ENCODE data around the gene SPON1. TPM values are rescaled to one million over a fixed set of nuclear protein-coding genes. Genes with fewer than 3 reads are reported as not detected.
A peak's percentile ranks its signal among the peaks of the same experiment; 100 is the strongest.

Gene SPON1
- total RNA-seq, 1 donor = 10.0 TPM

DNA sequence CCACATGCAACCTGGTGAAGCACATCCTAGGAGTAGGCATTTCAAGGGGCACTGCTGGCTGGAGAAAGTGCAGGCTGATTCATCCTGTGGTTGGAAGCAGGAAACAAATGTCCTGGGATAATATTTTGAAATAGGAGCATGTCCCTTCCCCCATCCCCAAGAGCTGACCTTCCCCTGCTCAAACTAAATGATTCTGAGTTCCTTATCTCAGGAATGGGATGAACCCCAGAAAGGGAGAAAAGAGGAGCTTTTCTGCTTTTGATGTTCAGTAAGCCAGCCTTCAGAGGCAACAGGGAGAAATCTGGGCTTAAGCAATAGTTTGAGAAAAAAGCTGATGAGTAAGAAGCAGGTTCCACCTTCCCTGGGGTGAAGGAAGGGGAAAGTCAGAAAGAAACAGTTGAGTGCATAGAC lies 19.5 kb upstream of the SPON1 start:
- no peak for DNase-seq (ENCODE audit: low read depth in 2 of 3, low spot score in 2 of 3)

DNA sequence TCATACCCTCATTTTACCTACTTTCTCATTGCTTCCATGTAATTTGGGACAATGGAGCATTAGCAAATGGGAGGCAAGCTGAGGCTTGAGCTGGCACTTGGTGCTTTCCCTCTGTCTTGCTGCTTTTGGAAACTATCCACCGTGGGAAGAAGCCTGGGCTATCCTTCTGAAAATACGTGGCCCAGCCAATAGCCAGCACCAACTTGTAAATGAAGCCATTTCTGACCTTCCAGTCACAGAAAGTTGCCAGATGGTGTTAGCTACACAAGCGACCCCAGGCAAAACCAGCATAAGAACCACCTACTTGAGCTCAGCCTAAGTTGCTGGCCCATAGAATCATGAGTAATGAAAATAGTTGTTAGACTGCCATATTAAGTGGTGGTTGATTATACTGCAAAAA lies 18.5 kb upstream of the SPON1 start:
- DNase-seq (ENCODE audit: low read depth in 2 of 3, low spot score in 2 of 3) = no peak

DNA sequence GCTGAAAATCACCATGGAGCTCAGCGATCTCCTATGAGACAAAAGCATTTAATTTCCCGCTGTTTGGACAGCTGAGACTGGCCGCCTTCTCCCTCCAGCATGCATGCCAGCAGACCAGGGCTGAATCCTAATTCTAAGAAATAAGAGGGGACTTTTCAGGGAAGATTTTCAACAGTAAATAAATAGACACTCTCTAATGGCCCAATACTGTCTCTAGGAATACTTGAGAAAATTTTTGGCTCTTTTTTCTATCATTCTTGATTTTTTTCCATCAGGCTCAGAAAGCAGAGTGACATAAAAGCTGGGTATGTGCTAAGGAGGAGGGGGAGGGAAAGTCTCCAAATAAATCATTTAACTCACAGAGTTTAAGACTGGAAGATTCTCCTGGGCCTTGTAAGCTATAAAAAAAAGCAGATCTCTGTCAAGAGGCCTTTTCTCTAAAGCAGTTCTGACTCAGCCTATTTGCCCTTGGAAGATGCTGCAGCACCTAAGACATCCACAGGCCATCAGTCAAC lies 17.6 kb upstream of the SPON1 start:
- DNase-seq (ENCODE audit: low read depth in 2 of 3, low spot score in 2 of 3) = no peak

DNA sequence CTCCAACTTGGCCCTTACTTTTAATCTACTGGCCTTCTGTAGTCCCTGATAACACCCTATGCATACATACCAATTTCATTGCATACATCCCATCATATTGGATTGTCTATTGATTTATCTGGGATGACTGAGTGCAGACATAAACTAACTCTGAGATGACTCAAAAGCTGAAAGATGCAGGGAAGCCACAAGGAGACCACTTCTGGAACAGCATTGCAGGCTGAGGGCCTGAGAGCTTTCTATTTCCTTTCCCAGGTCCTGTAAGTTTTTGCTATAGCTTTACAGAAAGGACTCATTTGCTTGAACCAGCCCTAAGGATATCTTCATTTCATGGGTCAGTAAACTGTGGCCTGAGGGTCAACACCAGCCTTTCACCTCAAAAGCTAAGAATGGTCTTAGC lies 15.1 kb upstream of the SPON1 start:
- DNase-seq (ENCODE audit: low read depth in 2 of 3, low spot score in 2 of 3) = no peak

DNA sequence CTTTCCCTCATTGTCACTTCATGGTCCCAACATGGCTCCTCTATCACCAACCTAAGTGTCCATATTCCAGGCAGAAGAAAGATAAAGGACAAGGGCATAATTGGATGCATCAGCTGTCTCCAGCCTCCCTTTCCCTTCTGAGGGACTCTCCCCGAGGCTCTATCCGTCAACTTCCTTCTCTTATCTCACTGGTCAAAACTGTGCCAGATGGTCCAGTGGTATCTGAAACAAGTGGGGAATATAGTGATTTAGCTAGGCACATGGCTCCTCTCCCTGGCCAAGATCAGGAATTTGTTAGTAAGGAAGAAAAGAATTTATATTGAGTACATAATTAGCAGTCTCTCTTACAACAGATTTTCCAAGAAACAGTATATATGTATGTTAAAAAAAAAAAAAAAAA lies 12.6 kb upstream of the SPON1 start:
- no peak for DNase-seq (ENCODE audit: low read depth in 2 of 3, low spot score in 2 of 3)

DNA sequence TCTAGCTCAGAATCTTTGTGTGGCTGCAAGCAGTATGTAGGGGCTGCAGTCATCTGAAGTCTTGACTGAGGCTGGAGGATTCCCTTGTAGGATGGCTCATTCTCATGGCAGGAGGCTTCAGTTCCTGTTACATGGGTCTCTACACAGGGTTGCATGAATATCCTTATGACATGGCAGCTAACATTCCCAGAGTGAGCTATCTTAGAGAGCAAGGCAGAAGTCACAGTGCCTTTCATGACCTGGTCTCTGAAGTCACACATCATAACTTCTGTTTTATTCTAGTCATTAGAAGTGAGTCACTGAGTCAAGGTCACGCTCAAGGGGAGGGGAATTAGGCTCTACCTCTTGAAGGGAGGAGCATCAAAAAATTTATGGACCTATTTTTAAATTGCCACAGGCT lies 10.3 kb upstream of the SPON1 start:
- no peak for DNase-seq (ENCODE audit: low read depth in 2 of 3, low spot score in 2 of 3)

DNA sequence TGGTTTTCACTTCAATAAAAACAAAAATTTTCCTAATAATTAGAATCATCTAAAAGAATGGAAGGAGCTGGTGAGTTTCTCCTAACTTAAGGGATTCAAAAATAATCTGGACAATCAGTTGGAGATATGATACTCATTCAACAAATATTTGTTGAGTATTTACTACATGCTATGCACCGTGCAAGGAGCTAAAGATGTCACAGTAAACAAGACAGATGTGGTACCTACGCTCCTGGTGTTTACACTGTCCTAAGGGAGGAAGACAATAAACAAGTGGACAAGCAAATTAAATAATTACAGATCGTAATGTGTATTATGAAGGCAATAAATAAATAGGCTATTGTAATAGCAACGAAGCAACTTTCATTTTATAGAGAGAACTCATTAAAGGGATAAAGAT lies 9.9 kb upstream of the SPON1 start:
- DNase-seq (ENCODE audit: low read depth in 2 of 3, low spot score in 2 of 3) = no peak

DNA sequence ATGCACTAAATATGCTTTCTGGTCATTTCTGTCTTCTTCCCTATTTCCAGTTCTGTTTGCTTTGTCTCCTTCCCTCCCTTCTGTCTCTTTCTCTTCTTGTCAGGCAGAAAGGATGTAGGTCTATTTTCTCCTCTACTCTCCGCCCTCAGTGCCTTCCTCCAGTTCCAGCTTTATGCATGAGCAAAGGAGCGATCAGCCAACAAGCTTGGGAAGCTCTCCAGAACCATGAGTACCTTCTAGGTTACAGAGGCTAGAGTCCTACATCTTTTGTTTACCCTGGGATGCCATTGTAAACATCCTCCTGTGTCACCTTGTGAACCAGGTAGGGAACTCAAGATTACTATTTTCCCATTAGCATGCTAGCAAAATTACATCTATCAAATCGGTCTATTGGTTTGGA lies 7.9 kb upstream of the SPON1 start:
- DNase-seq (ENCODE audit: low read depth in 2 of 3, low spot score in 2 of 3) = no peak

DNA sequence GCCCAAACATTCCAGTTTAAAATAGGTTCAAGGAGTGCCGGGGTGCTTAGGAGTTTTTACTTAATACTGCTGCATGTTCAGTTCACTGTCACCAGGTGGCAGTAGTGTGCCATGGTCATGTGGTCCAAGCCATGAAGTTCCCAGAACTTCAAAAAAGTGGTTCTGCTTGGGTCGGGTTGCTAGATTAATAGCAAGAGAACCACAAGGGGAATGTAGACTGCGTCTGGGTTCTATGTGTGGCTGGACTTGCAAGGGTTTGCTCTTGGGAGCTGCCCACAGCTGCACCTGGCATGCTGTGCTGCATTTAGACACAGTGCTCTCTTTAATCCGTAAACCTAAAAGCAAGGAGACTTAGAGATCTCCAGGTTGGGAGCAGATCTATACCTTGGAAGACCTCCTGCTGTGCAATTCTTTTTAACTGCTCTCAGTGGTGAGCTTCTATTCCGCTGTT lies 6.5 kb upstream of the SPON1 start:
- peak; percentile 59 to 73 (median 61) for DNase-seq (ENCODE audit: low read depth in 2 of 3, low spot score in 2 of 3)

DNA sequence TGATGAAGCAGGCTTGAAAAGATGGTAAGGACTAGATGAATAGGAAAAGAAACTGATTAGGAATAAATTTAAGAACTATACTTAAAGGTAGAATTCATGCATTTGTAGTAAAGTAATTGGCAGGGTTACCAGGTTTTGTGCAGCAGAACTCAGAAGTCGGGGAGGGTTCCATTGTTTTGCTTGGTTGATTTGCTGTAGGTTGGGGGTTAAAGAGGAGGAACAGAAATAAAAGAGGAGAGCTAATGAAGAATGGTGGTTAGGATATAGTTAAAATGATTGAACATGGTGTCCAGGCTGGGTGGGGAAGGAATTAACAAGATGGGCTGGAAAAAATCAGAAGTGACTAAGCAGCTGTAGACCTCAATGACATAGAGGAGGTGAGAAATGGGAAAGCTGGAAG lies 5.5 kb upstream of the SPON1 start:
- no peak for DNase-seq (ENCODE audit: low read depth in 2 of 3, low spot score in 2 of 3)

DNA sequence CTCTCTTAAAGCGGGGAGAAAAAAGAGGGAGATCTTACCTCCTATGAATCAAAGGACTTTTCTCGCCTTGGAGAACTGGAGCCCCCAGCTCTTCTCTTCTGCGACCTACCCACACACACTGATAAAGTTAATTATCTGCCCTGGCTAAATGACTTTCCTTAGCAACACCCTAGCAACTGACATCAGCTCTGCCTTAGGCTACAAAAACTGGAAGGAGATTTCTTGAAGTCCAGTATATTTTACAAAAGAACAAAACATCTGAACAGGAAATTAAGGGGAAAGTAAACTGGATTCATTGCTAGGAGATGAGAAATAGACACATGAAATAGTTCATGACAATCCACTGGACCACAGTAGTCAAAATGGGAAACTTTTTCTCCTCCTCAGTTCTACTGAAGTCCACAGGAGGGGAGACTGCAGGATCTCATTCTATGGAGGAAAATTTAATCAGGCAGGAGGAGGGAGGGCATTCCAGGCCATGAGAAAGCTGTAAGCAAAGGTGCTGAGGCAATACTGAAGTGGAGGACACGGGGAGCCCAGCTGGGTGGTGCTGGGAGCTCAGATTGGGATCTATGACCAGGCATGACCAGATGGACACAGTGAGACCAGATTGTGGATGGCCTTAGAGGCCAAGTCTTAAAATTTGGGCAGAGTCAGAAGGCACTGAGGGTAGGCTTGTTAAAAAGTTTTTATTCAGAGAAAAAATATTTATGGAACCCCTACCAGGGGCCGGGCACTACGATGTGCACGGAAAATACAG lies 3.7 kb upstream of the SPON1 start:
- no peak for DNase-seq (ENCODE audit: low read depth in 2 of 3, low spot score in 2 of 3)

DNA sequence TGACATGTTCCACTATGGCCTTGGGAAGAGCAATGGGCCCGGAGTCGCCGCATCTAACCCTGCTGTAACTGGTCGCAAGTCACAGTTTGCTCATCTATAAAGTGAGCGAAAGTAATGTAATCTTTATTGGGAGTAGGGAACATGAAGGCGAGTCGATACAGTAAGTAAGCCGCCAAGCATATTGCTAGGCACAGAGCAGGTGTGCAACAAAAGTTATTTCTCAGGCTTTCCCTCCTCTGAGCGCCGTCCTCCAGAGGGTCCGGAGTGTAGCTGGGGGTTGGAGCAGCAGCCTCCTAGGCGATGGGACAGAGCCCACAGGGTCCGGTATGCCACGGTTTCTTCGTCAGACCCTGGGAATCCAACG lies 343 bp upstream of the SPON1 start:
- DNase-seq (ENCODE audit: low read depth in 2 of 3, low spot score in 2 of 3) = no peak

DNA sequence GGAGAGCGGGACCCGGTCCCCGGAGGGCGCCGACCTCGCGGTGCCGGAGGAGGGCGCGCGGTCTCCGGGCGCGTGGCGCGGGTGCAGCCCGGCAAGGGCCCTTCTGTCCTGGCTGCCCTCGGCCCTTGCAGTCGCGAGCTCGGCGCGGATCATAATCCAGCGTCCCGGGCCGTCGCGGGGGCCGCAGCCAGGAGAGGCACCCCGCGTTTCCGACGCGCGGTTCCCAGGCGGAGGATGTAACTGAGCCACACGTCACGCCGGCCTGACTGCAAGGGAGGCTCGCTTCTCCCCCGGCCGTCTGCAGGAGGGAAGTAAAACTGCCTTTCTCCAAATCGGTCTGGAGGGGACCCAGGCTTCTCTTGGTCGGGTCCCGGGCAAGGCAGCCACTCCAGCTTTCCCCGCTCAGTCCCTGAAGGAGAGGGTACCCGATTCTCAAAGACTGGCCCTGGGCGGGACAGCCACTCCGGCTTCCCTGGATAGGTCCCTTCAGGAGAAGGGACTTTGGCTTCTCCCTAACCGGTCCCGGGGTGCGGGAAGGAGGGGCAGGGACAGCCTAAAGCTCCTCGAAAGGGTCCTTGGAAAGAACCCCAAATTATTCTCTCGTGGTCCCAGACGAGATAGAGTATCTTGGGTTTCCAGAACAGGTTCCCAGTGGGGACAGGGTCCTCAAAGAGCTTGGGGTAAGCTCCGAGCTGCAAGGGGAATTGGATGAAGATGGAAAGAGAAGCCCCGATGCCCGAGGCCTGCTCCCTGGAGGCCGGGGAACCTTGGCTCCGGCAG lies 836 bp downstream of the SPON1 start:
- peak in 2 of 3 donors; percentile 50 to 60 for DNase-seq (ENCODE audit: low read depth in 2 of 3, low spot score in 2 of 3)

DNA sequence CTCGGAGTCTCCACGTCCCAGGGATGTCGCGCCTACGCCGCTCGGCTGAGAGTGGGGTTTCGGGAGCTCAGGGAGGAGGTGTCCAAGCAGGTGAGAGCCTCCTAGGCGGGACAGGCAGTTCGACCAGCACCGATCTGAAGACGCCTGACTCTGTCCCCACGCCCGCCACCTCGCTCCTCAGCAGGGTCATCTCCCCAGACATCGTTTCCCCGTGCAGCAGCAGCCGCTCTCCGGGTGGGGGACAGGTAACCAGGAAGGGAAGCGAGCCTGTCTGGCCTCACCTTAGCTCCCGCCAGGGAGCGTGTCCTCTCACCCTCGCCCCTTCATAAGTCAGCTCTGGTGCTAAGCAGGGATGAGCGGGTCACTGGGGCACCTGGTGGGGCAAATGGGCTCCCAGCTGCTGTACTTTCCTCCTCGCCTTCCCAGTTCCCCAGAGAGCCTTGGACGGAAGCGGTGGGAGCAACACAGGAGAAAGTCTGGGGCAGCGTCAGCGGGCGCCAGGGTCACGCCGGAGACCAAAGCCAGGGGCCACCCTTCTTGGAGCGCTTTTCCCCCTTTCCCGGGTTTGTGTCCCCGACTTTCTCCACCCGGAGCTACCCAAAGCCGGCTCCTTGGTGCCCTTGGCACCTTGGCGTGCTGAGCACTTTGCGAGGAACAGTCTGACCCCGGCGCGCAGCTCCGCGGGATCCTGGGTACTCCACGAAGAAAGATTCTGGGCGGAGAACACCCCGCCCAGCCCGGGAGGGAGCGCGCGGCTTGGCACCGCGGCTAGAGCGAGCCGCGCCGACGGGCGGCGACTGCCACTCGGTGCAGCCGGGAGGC lies 1.6 kb downstream of the SPON1 start:
- DNase-seq (ENCODE audit: low read depth in 2 of 3, low spot score in 2 of 3) = no peak

DNA sequence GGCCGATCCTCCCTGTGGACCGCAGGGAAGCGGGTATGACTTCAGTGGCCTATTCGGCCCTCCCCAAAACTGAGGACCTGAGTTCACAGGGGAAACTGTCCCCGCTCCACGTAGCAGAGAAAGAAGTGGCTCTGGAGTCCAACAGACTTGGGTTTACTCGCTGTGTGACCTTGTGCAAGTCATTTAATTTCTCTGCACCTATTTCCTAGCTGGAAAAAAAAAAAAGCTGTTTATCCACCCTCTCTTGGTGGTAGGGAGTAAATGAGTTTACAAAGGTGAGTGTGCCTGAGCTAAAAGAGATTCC lies 2.2 kb downstream of the SPON1 start:
- DNase-seq (ENCODE audit: low read depth in 2 of 3, low spot score in 2 of 3) = no peak

DNA sequence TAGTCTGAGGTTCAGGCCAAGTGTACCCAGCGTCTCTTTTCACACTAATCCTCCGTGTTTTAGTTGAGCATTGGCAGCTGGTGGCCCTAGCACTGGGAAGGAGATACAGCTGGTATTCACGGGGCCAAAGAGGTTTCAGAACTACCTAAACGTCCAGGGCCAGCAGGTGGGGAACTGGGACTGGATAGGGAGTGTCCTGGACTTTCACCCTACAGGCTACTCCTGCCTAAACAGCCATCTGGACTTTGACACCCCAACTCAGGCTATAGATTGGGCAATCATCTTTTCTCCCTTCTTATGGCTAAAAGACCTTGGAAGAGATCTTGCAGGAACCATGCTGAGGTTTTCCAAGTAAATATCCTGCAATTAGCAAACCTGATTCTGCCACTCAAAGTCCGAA lies 2.8 kb downstream of the SPON1 start:
- no peak for DNase-seq (ENCODE audit: low read depth in 2 of 3, low spot score in 2 of 3)

DNA sequence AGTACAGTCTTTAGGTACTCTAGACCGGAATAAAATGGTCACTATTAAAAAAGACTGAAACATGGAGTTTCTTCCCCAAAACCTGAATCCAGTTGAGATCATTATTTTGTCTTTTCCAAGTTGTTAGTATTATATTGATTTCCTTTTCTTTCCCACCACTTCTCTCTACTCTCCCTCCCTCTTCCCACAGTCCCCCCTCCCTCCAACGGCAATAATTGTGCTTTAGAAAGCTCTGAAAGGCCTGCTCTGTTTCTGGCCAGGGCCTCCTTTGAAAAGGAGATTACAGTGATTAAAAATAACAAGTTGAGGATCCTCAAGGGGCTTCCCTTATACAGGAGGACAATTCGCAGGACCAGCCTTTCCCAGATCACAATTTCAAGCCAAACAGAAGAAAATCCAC lies 3.5 kb downstream of the SPON1 start:
- DNase-seq (ENCODE audit: low read depth in 2 of 3, low spot score in 2 of 3) = no peak

DNA sequence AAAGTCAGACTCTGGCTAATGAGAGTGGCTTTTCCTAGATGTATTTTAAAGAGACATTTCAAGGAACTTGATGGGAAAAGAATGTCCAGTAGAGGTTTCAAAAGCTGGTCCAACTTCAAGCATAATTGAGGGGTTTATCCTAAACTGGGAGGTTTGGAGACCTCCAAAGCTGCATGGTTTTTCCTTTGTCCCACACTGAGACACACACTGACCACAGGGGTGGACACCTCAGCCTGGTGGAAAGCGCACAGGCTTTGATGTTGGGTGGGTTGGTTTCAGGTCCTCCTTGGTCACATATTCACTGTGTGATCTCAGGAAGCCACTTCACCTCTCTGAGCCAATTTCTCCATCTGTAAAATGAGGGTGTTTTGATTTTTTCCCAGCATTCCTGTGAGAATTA lies 4.0 kb downstream of the SPON1 start:
- DNase-seq (ENCODE audit: low read depth in 2 of 3, low spot score in 2 of 3) = no peak

DNA sequence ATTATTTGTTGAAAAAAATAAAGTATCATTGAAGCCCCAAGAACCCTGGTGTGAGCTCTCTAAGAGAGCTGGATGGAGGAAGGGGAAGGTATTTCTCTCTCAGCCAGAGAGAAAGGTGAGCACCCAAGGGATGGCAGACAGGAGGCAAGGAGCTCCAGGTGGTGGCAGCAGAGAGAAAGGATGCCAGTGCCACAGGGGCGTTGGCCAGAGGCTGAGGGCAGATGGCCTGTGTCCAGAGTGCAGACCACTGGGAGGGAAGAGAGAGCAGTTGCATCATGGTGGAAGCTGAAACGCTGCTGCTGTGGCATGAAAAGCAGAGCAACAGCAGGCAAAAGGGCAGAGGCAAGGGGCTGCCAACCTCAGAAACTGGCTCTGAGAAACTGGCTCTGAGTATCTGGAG lies 8.5 kb downstream of the SPON1 start:
- peak in 1 of 3 donors; percentile 22 for DNase-seq (ENCODE audit: low read depth in 2 of 3, low spot score in 2 of 3)

DNA sequence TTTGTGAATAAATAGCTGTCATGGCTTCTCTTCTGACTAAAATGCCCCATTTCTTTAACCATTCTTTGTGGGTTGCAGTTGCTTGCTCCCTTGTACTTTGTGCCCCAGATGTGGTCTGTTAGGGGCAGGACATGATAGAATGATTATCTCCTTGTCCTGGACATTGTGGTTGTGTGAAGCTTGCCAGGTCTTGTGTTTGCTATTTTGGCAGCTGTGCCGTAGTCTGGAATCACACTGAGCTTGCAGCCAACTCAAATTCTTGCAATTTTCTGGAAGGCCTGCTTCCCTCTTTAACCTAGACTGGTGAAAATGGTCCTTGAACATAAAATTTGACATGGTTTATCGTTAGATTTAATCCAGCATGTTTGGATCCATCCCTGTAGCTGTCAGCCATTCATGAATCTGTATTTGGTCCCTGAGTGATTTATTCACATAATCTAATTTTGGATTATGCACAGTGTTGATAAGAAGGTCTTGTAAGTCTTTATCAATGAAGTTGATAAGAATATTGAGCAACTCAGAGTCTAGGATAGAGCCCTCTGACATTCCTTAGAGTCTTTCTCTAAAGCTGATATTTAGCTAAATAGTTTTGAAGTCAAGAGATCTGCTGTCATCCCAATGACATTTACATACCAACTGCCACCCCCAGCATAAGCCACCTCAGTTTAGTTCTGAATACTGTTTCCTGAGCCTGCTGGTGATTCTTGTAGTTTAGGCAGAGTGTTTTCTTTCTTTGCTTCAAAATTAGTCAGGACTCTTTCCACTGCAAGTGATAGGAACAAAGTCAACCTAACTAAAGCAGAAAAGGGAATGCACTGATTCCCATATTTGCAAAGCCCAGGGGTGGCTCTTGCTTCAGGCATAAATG lies 9.8 kb downstream of the SPON1 start:
- DNase-seq (ENCODE audit: low read depth in 2 of 3, low spot score in 2 of 3) = no peak

DNA sequence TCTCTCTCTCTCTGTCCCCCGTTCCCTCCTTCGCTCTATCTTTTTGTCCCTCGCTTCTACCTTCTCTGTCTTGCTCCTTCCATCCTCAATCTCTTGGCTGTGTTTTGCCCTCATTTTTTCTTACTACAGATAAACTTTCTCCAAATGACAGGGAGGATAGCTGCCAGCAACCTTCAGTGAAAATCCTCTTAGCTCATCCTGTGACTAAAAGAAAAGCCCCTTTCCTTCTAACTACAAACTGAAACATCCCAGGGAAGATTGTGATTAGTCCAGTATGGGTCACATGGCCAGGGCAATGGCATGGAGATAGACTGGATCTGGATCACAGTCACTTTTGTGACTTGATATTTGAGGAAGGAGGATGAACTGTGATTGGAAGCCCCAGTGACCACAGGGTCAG lies 10.4 kb downstream of the SPON1 start:
- no peak for DNase-seq (ENCODE audit: low read depth in 2 of 3, low spot score in 2 of 3)
